Measurements from ENCODE around the gene CEBPZOS.

- TF ChIP-seq, protein P1, sequence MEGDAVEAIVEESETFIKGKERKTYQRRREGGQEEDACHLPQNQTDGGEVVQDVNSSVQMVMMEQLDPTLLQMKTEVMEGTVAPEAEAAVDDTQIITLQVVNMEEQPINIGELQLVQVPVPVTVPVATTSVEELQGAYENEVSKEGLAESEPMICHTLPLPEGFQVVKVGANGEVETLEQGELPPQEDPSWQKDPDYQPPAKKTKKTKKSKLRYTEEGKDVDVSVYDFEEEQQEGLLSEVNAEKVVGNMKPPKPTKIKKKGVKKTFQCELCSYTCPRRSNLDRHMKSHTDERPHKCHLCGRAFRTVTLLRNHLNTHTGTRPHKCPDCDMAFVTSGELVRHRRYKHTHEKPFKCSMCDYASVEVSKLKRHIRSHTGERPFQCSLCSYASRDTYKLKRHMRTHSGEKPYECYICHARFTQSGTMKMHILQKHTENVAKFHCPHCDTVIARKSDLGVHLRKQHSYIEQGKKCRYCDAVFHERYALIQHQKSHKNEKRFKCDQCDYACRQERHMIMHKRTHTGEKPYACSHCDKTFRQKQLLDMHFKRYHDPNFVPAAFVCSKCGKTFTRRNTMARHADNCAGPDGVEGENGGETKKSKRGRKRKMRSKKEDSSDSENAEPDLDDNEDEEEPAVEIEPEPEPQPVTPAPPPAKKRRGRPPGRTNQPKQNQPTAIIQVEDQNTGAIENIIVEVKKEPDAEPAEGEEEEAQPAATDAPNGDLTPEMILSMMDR (IDR thresholded peaks at IDR 0.05; ENCODE audit: low read depth, low read length): no peak
- no peak for TF ChIP-seq EZH2phosphoT487 (IDR thresholded peaks at IDR 0.05; ENCODE audit: low read depth)
Observed at GRCh38 chr2:37180640-37181039, 15.7 kb upstream of the CEBPZOS start.

Measured in OCI-LY3 (cell line).